HEK293 (cell line): Measurements from ENCODE around the gene TDRKH.
A peak's percentile ranks its signal among the peaks of the same experiment; 100 is the strongest.
"Not testable (repeated sequence)": the region's sequence is repeated elsewhere in the genome, so short reads cannot be mapped to it uniquely, and the experiment has no call there.

ENCODE experiments used
- CTCF ChIA-PET: fragments of 350-600 bp; formaldehyde crosslinking; extraction: SDS; loops from one replicate; lab custom pipeline; 2021; ENCODE audit warnings: antibody characterized with exemption; lab: Yijun Ruan, JAX
- POLR2A ChIA-PET: fragments of 300-600 bp; formaldehyde crosslinking; extraction: SDS; loops from one replicate; lab custom pipeline; 2020; ENCODE audit warnings: antibody characterized with exemption, inconsistent platforms; lab: Yijun Ruan, JAX
- H3K27ac ChIP-seq: fragments of 200-500 bp; sonication (Bioruptor generic); 2 replicates; pipeline ENCODE4 v1.5.1; 2014; ENCODE audit warnings: low read depth, low read length, control low read depth, inconsistent platforms; ENCODE audit errors: extremely low read depth
- H3K36me3 ChIP-seq, 2 experiments: fragments of 200-500 bp in 1 of 2; sonication (Bioruptor generic) in 1 of 2; 1 replicate in 1 of 2; 2 replicates in 1 of 2; pipeline ENCODE4 v1.5.1; 2014 to 2017; ENCODE audit warnings: inconsistent platforms in 2 of 2, low read length in 2 of 2; ENCODE audit not compliant: control insufficient read depth in 2 of 2, insufficient read depth in 1 of 2
- H3K4me1 ChIP-seq: fragments of 200-500 bp; sonication (Bioruptor generic); 2 replicates; pipeline ENCODE4 v1.5.1; 2014; ENCODE audit warnings: mild to moderate bottlenecking, low read length, inconsistent platforms; ENCODE audit not compliant: control insufficient read depth, insufficient read depth
- H3K4me3 ChIP-seq: 2 replicates; pipeline ENCODE4 v1.5.1; 2011; ENCODE audit warnings: low read depth, mild to moderate bottlenecking, control low read depth, low read length, moderate library complexity
- H3K9me3 ChIP-seq: fragments of 200-500 bp; sonication (Bioruptor generic); 2 replicates; pipeline ENCODE4 v1.5.1; 2014; ENCODE audit warnings: low read depth, low read length, inconsistent platforms; ENCODE audit not compliant: control insufficient read depth, insufficient read depth
- HOXA7 ChIP-seq: sonication (generic); formaldehyde crosslinking; IDR thresholded peaks from 2 replicates; pipeline ENCODE4 v1.8.1; 2022; ENCODE audit warnings: missing genetic modification reagents, borderline replicate concordance
- HOXC10 ChIP-seq: sonication (generic); formaldehyde crosslinking; IDR thresholded peaks from 2 replicates; pipeline ENCODE4 v1.8.1; 2023; ENCODE audit warnings: mild to moderate bottlenecking, missing genetic modification reagents
- OVOL3 ChIP-seq: fragments of 450-650 bp; formaldehyde crosslinking; IDR thresholded peaks from 2 replicates; pipeline ENCODE4 v1.5.1; 2016; ENCODE audit warnings: missing biosample characterization, missing genetic modification characterization
- PRDM6 ChIP-seq: fragments of 450-650 bp; formaldehyde crosslinking; IDR thresholded peaks from 2 replicates; pipeline ENCODE4 v1.5.1; 2017; ENCODE audit warnings: missing biosample characterization, missing genetic modification characterization
- ZFHX2 ChIP-seq: fragments of 450-650 bp; formaldehyde crosslinking; conservative IDR thresholded peaks from 2 replicates; pipeline ENCODE4 v1.5.1; 2016; ENCODE audit warnings: missing biosample characterization, missing genetic modification characterization
- ZNF16 ChIP-seq: fragments of 450-650 bp; formaldehyde crosslinking; IDR thresholded peaks from 2 replicates; pipeline ENCODE4 v1.5.1; 2016; ENCODE audit warnings: low read depth, missing biosample characterization, missing genetic modification characterization
- ZNF23 ChIP-seq: fragments of 450-650 bp; formaldehyde crosslinking; IDR thresholded peaks from 2 replicates; pipeline ENCODE4 v1.5.1; 2016; ENCODE audit warnings: missing biosample characterization, missing genetic modification characterization, borderline replicate concordance
- ZNF341 ChIP-seq: fragments of 450-650 bp; formaldehyde crosslinking; IDR thresholded peaks from 2 replicates; pipeline ENCODE4; 2016; ENCODE audit warnings: low read depth, missing biosample characterization, missing genetic modification characterization
- ZNF366 ChIP-seq: fragments of 450-650 bp; formaldehyde crosslinking; conservative IDR thresholded peaks from 2 replicates; pipeline ENCODE4 v1.5.1; 2016; ENCODE audit warnings: missing biosample characterization, missing genetic modification characterization
- ZNF398 ChIP-seq: fragments of 450-650 bp; formaldehyde crosslinking; IDR thresholded peaks from 2 replicates; pipeline ENCODE4 v1.5.1; 2017; ENCODE audit warnings: missing biosample characterization, missing genetic modification characterization
- ZNF433 ChIP-seq: fragments of 450-650 bp; formaldehyde crosslinking; IDR thresholded peaks from 2 replicates; pipeline ENCODE4 v1.5.1; 2016; ENCODE audit warnings: missing biosample characterization, missing genetic modification characterization, low read depth
- ZNF449 ChIP-seq: fragments of 450-650 bp; formaldehyde crosslinking; IDR thresholded peaks from 2 replicates; pipeline ENCODE4 v1.5.1; 2017; ENCODE audit warnings: missing biosample characterization, mild to moderate bottlenecking, missing genetic modification characterization, moderate library complexity
- ZNF529 ChIP-seq: fragments of 450-650 bp; formaldehyde crosslinking; IDR thresholded peaks from 2 replicates; pipeline ENCODE4 v1.5.1; 2017; ENCODE audit warnings: missing genetic modification characterization, missing biosample characterization; ENCODE audit not compliant: insufficient replicate concordance
- ZNF530 ChIP-seq: fragments of 450-650 bp; formaldehyde crosslinking; IDR thresholded peaks from 2 replicates; pipeline ENCODE4 v1.5.1; 2016; ENCODE audit warnings: low read depth, missing biosample characterization, missing genetic modification characterization
- ZNF560 ChIP-seq: fragments of 450-650 bp; formaldehyde crosslinking; IDR thresholded peaks from 2 replicates; pipeline ENCODE4 v1.5.1; 2017; ENCODE audit warnings: missing biosample characterization, missing genetic modification characterization, borderline replicate concordance
- ZNF610 ChIP-seq: fragments of 450-650 bp; formaldehyde crosslinking; IDR thresholded peaks from 2 replicates; pipeline ENCODE4 v1.5.1; 2016; ENCODE audit warnings: missing biosample characterization, missing genetic modification characterization, borderline replicate concordance
- ZNF629 ChIP-seq: fragments of 450-650 bp; formaldehyde crosslinking; IDR thresholded peaks from 2 replicates; pipeline ENCODE4 v1.5.1; 2017; ENCODE audit warnings: missing biosample characterization, missing genetic modification characterization
- ZNF677 ChIP-seq: fragments of 450-650 bp; IDR thresholded peaks from 2 replicates; pipeline ENCODE4 v1.5.0; 2018; ENCODE audit warnings: missing biosample characterization, mild to moderate bottlenecking, missing genetic modification characterization, moderate library complexity
- ZNF692 ChIP-seq: fragments of 450-650 bp; formaldehyde crosslinking; IDR thresholded peaks from 2 replicates; pipeline ENCODE4 v1.5.1; 2016; ENCODE audit warnings: missing biosample characterization, missing genetic modification characterization
- ZXDB ChIP-seq: fragments of 450-650 bp; formaldehyde crosslinking; IDR thresholded peaks from 2 replicates; pipeline ENCODE4 v1.5.1; 2016; ENCODE audit warnings: missing biosample characterization, missing genetic modification characterization

TDRKH gene

GRCh38 chr1:151768351-151769066 lies 21.8 kb downstream of the TDRKH start:
- H3K4me1 ChIP-seq, H3K36me3 ChIP-seq, CTCF ChIA-PET, H3K4me3 ChIP-seq, H3K9me3 ChIP-seq, POLR2A ChIA-PET, H3K27ac ChIP-seq: not testable (repeated sequence)

- TF ChIP-seq ZNF341 (tag by site-specific recombination) = no peak
- TF ChIP-seq ZNF560 (tag by site-specific recombination) = no peak
- Histone ChIP-seq H3K27ac (peak overlapping the region; percentile 65), H3K36me3 (peaks cover 17 to 32% of the 10 kb centered on the region in 2 experiments; a peak in 2 of 3 replicates), H3K9me3 (no peaks in the 10 kb centered on the region), H3K4me3 (peak overlapping the region; percentile 93), H3K4me1 (no peaks in the 10 kb centered on the region)
- POLR2A ChIA-PET = interaction anchor here (1.0 to 1.9 kb wide), 6 partner anchors 16 to 253 kb away, joined by 3 to 11 read pairs (median 6); partner anchors contain the start of genes C2CD4D, CGN, TDRKH and TUFT1
- CTCF ChIA-PET = interaction anchor here (0.6 to 1.4 kb wide), 3 partner anchors 69 to 512 kb away, joined by 3 to 5 read pairs (median 4); no protein-coding TSS in a partner anchor
These were observed 26.3 kb downstream of the TDRKH start for GRCh38 chr1:151763990-151764389.

- H3K9me3 ChIP-seq = no peaks in the 10 kb centered on the region
- no peaks in the 10 kb centered on the region for H3K4me1 ChIP-seq
- peak within 1 kb of the TSS; percentile 65 for H3K27ac ChIP-seq
- H3K4me3 ChIP-seq = peak within 1 kb of the TSS; percentile 93
- POLR2A ChIA-PET = interaction anchor here (0.7 to 1.9 kb wide), 11 partner anchors 17 to 482 kb away, joined by 3 to 11 read pairs (median 3); partner anchors contain the start of genes C2CD4D, CGN, POGZ and TDRKH
- peaks cover 17 to 39% of the 10 kb centered on the region in 2 experiments; a peak in 2 of 3 replicates for H3K36me3 ChIP-seq
- CTCF ChIA-PET = interaction anchor here (0.5 to 1.4 kb wide), 7 partner anchors 28 to 511 kb away, joined by 3 to 5 read pairs (median 3); no protein-coding TSS in a partner anchor
- no peak for TF ChIP-seq ZNF433 (tag by site-specific recombination)
- no peak for TF ChIP-seq ZNF529 (tag by site-specific recombination)
- TF ChIP-seq ZNF16 = peak; percentile 19; the same call in 1 of the 2 replicates
- TF ChIP-seq ZNF677 = no peak
- no peak for TF ChIP-seq ZNF530 (tag by site-specific recombination)
- TF ChIP-seq ZNF692 (tag by site-specific recombination) = peak; percentile 68; the same call in 1 of the 2 replicates
- TF ChIP-seq ZNF366 (tag by site-specific recombination) = peak; percentile 43; the same call in 1 of the 2 replicates
- TF ChIP-seq PRDM6 (tag by site-specific recombination) = no peak
- peak; percentile 62 for TF ChIP-seq ZNF398 (tag by site-specific recombination)
- 0 out of 2 replicates have a peak, but pooled peaks have one; percentile 16 for TF ChIP-seq HOXC10 (CRISPR knock-in tag)
- TF ChIP-seq ZXDB (tag by site-specific recombination) = peak; percentile 58
- no peak for TF ChIP-seq ZNF23 (tag by site-specific recombination)
- TF ChIP-seq OVOL3 (tag by site-specific recombination) = peak; percentile 41; the same call in 1 of the 2 replicates
- no peak for TF ChIP-seq ZNF449
- TF ChIP-seq ZNF629 (tag by site-specific recombination) = peak; percentile 38
- TF ChIP-seq ZNF610 (tag by site-specific recombination) = 0 out of 2 replicates have a peak, but pooled peaks have one; percentile 81
- TF ChIP-seq ZFHX2 = peak; percentile 62
- TF ChIP-seq HOXA7 = no peak
These were observed 27.1 kb downstream of the TDRKH start, which contains the start of gene MRPL9 for GRCh38 chr1:151762941-151763921. TSS of gene MRPL9 (minus strand) at chr1:151763496. CDS start at chr1:151763479, 17 bp downstream.
